RWPE1 (cell line): ENCODE results near the gene ADD2.
"Not testable (repeated sequence)": the region's sequence is repeated elsewhere in the genome, so short reads cannot be mapped to it uniquely, and the experiment has no call there.

Experiments
- CTCF ChIA-PET: fragments of 350-600 bp; sonication (Branson Sonifier 250); formaldehyde crosslinking; extraction: SDS; loops from one replicate; lab custom pipeline; 2021; lab: Yijun Ruan, JAX
- POLR2A ChIA-PET: fragments of 400-600 bp; formaldehyde crosslinking; extraction: SDS; loops from one replicate; lab custom pipeline; 2020; ENCODE audit warnings: antibody characterized with exemption; ENCODE audit not compliant: low non-redundant PET; lab: Yijun Ruan, JAX
- DNase-seq: peaks from one replicate; pipeline ENCODE4 v3.0.0; 2012; ENCODE audit warnings: low spot score
- H3K27ac ChIP-seq: fragments of 450-650 bp; 2 replicates; pipeline ENCODE4 v1.5.1; 2017
- TF ChIP-seq, protein P1 (sequence below): fragments of 450-650 bp; conservative IDR thresholded peaks from 2 replicates; pipeline ENCODE4 v1.5.1; 2017; ENCODE audit warnings: low read depth, mild to moderate bottlenecking

ADD2 gene

DNA sequence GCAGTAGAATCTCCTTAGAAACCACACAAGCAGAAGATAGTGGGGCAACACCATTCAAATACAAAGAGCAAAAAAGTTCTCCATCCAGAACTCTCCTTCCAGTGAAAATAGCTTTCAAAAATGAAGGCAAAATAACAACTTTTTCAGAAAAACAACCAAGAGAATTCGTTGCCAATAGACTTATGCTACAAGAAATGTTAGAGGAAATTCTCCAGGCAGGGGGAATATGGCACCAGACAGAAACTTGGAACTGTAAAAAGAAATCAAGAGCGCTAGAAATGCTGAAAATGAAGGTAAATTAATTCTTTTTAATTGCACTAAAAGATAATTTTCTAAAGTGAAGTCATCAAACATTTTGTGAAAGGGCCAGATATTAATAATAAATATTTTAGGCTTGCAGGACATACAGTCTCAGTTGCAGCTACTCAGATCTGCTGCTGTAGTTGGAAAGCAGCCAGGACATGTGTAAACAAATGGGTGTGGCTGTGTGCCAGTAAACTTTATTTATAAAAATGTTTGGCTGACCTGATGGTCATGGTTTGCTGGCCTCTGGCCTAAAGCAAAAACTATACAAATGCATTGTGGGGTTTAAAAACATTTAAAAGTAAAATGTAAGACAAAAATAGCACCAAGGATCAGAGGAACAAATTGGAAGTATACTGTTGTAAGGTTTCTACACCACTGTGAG lies 140.6 kb downstream of the ADD2 start:
- ChIA-PET CTCF (interaction anchor here (0.7 kb wide), 1 partner anchor 324 kb away, joined by 3 read pairs; no protein-coding TSS in a partner anchor), POLR2A (no interaction called here)
- DNase-seq, result no peak

DNA sequence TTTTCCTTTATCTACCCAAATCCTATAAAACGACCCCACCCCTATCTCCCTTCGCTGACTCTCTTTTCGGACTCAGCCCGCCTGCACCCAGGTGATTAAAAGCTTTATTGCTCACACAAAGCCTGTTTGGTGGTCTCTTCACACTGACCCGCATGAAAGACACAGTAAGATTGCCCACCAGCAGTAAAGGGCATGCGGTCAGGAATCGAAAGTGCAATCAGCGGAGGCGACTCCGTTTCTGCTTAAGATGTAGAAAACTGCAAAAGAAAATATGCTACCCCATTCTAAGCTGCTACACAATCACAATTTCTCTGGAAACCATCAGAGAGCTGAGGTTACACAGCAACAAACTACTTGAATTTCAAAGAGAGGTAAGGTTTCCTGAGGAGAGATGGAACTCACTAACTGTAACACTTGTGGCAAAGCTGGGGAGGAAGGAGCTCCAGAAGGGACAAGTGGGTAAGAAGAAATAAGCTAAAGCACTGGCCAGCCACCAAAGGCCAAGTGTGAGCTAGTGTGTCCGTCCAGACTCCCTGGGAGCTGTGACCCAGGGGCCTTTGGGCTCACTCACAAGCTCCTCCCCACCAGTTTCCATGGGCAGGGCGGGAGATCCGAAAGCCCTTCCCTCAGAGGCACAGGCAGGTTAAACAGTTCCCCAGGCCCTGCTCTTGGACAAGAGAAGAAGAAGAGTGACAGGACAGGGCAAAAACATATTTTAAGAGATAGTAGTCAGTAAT lies 141.6 kb downstream of the ADD2 start:
- no peak for DNase-seq
- TF ChIP-seq, protein P1, sequence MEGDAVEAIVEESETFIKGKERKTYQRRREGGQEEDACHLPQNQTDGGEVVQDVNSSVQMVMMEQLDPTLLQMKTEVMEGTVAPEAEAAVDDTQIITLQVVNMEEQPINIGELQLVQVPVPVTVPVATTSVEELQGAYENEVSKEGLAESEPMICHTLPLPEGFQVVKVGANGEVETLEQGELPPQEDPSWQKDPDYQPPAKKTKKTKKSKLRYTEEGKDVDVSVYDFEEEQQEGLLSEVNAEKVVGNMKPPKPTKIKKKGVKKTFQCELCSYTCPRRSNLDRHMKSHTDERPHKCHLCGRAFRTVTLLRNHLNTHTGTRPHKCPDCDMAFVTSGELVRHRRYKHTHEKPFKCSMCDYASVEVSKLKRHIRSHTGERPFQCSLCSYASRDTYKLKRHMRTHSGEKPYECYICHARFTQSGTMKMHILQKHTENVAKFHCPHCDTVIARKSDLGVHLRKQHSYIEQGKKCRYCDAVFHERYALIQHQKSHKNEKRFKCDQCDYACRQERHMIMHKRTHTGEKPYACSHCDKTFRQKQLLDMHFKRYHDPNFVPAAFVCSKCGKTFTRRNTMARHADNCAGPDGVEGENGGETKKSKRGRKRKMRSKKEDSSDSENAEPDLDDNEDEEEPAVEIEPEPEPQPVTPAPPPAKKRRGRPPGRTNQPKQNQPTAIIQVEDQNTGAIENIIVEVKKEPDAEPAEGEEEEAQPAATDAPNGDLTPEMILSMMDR, result no peak
- no peak overlapping the region for H3K27ac ChIP-seq
- ChIA-PET POLR2A (no interaction called here), CTCF (interaction anchor here (0.6 kb wide), 1 partner anchor 183 kb away, joined by 3 read pairs; no protein-coding TSS in a partner anchor)

More for the DNA sequence above, 140.6 kb downstream of the ADD2 start:
- TF ChIP-seq, protein P1, result no peak
- no peak overlapping the region for H3K27ac ChIP-seq

GRCh38 chr2:70621536-70621935 lies 146.5 kb downstream of the ADD2 start:
- CTCF ChIA-PET, DNase-seq, H3K27ac ChIP-seq, POLR2A ChIA-PET: not testable (repeated sequence)

DNA sequence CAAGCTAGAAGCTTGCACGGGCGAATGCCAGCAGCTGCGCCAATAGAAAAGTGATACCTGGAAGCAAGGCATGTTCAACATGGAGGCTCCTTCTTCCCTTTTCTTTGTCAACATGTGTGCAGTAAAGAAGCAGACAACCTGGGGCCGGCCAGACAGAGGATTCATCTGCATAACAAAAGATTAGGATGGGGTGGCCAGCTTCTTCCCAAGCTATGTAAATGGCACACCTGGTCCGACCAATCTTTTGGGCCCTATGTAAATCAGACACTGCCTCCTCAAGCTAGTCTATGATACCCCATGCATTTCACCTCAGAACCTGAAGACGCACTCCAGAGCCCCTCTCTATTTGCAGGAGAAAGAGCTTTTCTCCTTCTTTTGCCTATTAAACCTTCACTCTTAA lies 148.0 kb downstream of the ADD2 start:
- TF ChIP-seq, protein P1, result no peak
- no peak overlapping the region for H3K27ac ChIP-seq
- ChIA-PET POLR2A (no interaction called here), CTCF (interaction anchor here (0.9 to 1.2 kb wide), 3 partner anchors 122 to 316 kb away, joined by 3 to 4 read pairs (median 3); no protein-coding TSS in a partner anchor)
- no peak for DNase-seq

GRCh38 chr2:70619167-70619566 lies 148.8 kb downstream of the ADD2 start:
- ChIA-PET CTCF (interaction anchor here (0.6 to 3.0 kb wide), 6 partner anchors 40 to 315 kb away, joined by 3 to 31 read pairs (median 3); partner anchors contain the start of gene TGFA), POLR2A (no interaction called here)
- no peak overlapping the region for H3K27ac ChIP-seq
- no peak for DNase-seq
- TF ChIP-seq, protein P1, result no peak

DNA sequence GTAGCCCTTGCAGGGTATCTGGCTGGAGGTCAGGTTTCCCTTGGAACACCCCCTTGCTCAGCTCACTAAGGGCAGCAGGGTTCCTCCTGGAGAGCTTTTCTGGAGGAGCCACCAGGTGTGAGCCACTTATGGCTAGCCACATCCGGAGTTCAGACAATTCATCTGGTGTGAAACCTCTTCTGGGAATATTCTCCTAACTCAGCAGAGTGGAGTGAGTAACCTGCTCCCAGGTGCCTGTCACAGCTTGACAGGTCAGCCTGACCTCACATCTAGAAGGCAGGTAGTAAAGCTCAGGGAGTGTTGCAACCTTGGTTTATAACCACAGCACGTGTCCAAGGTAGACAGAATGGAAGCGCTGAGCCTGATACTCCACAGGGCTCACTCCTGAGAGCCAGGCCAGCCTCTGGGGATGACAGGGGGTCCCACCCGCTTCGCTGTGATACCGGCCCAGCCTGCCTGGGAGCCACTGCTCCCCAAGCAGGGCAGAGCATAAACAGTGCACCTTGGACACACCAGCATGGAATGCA lies 151.8 kb downstream of the ADD2 start:
- peak; percentile 85 for DNase-seq
- POLR2A ChIA-PET, result no interaction called here
- CTCF ChIA-PET, result interaction anchor here (0.6 to 2.6 kb wide), 6 partner anchors 13 to 275 kb away, joined by 3 to 15 read pairs (median 3); no protein-coding TSS in a partner anchor
- TF ChIP-seq, protein P1, result no peak
- peak overlapping the region; percentile 35; the same call in 1 of the 2 replicates for H3K27ac ChIP-seq
